ENCODE measurements around the gene KIAA1958.

KIAA1958 gene

DNA sequence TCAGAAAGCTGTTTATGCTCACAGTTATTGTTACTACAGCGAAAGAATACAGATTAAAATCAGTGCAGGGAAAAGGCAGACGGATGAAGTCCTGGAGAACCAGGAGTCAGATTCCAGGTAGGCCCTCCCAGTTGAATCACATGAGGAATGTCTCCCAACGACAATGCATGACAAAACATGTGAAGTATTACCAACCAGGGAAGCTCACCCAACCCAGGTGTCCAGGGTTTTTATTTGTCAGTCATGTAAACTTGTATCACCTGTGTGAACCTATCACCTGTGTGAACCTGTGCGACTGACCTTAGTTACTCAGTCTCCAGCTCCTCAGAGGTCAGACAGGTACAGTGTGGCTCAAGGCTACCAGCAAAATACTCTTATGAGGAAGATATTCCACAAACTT is 63.9 kb downstream of the KIAA1958 start:
- no peak overlapping the region for H3K27ac Mint-ChIP-seq
- no peak for ATAC-seq
- no peaks in the 10 kb centered on the region for H3K27me3 Mint-ChIP-seq
- H3K36me3 Mint-ChIP-seq (ENCODE audit: low read depth), result peaks cover 3% of the 10 kb centered on the region
- no peak for DNase-seq
- peaks cover 6% of the 10 kb centered on the region for H3K9me3 Mint-ChIP-seq
- no peak overlapping the region for H3K4me3 Mint-ChIP-seq
- H3K4me1 Mint-ChIP-seq, result peaks cover 14% of the 10 kb centered on the region

DNA sequence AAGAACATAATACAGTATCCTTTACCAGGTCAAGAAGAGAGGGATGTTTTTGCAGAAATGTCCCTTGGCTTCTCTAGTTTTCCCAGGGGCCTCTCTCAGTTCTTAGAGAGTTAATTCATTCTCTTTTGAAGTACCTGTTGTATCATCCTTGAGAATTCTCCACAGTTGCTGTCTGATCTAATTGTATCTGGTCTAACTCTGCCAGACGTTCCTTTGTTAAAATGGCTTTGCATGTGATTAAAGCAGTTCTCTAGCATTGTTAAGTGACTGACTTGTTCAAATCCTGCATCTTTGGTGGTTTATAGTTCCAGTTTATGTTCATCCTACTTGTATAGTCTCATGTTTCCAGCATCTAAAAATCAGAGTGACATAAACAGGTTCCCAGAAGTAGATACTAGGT is 65.0 kb downstream of the KIAA1958 start:
- no peak for ATAC-seq
- Mint-ChIP-seq H3K4me1 (peaks cover 3% of the 10 kb centered on the region), H3K36me3 (ENCODE audit: low read depth) (peaks cover 3% of the 10 kb centered on the region), H3K4me3 (no peak overlapping the region), H3K9me3 (peaks cover 1% of the 10 kb centered on the region), H3K27me3 (no peaks in the 10 kb centered on the region), H3K27ac (no peak overlapping the region)
- DNase-seq, result no peak

DNA sequence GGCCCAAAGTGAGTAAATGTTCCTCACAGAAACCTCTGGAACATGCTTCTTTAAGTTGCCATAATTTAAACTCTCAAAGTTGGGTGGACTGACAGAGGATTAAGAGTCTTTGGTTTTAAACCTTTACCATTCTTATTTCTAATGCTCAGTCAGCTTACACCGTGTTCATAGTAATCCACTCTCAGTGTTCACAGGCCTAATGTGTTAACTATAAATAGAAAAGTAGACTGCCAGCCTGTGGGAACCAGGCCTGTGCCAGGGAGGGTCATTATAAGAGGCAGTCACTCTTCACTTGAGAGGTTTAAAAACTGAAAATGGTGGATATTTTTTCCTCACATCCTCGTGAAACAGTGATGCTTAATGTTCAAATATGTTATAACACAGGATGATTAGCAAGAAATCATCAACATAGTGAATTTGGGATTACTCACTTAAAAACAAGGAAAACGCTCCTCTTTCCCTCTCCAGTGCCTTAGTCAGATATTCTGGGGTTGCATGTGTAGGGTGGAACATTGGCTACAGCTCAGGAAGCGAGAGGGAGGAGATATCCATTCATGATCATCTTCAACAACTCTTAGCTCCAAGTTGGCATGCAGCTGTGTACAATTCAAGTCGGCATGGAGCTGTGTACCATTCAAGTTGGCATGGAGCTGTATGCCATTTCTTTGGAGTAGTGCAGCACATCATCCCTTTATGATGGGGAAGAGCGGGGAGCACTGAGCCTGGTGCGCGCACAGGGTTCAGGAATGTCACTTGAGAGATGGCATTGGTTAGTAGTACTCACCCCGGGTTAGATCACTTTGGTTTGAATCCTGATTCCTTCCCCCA is 65.8 kb downstream of the KIAA1958 start:
- no peaks in the 10 kb centered on the region for H3K9me3 Mint-ChIP-seq
- H3K27me3 Mint-ChIP-seq, result no peaks in the 10 kb centered on the region
- DNase-seq, result no peak
- H3K27ac Mint-ChIP-seq, result no peak overlapping the region
- H3K4me1 Mint-ChIP-seq, result peaks cover 2% of the 10 kb centered on the region
- no peak for ATAC-seq
- H3K36me3 Mint-ChIP-seq (ENCODE audit: low read depth), result peaks cover 2% of the 10 kb centered on the region
- H3K4me3 Mint-ChIP-seq, result no peak overlapping the region

DNA sequence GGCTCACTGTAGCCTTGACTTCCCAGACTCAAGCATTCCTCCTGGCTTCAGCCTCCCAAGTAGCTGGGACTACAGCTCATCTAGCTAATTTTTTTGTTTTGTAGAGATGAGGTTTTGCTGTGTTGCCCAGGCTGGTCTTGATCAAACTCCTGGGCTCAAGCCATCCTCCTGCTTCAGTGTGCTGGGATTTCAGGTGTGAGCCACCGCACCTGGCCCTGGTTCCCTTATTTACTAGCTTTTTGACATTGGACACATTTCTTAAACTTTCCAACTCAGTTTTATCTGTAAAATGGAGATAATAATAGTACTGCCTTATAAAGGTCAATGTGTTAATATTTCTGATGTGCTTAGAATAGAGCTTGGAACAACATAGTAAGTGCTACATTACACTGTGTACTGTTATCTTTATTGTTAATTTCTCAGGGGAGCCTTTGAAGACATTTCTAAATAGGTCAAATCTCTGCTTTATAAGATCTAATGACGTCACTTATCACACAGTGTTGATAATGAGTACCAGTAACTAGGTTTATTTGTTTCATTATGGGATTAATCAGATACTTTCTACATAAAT is 66.7 kb downstream of the KIAA1958 start:
- Mint-ChIP-seq H3K9me3 (no peaks in the 10 kb centered on the region), H3K27ac (no peak overlapping the region), H3K27me3 (no peaks in the 10 kb centered on the region), H3K4me3 (no peak overlapping the region), H3K36me3 (ENCODE audit: low read depth) (peaks cover 2% of the 10 kb centered on the region), H3K4me1 (peaks cover 2% of the 10 kb centered on the region)
- DNase-seq (no peak), ATAC-seq (no peak)

DNA sequence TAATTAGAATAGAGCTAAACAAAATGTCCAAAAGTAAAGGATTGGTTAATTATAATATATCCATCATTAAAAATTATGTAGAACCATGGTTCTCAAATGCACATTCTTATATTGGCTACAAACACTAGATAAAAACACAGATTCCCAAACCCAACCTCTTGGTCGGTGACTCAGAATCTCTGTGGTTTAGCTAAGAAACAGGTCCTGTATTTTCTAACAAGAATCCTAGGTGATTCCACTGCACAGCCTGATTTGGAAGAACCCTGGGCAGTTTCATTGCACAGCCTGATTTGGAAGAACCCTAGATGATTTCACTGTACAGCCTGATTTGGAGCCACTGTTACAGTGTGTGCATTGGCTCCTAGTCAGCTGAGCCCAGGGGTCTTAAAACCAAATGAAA is 67.9 kb downstream of the KIAA1958 start:
- Mint-ChIP-seq H3K36me3 (ENCODE audit: low read depth) (peaks cover 2% of the 10 kb centered on the region), H3K27ac (no peak overlapping the region), H3K9me3 (no peaks in the 10 kb centered on the region), H3K4me3 (no peak overlapping the region), H3K4me1 (no peaks in the 10 kb centered on the region), H3K27me3 (no peaks in the 10 kb centered on the region)
- ATAC-seq (no peak), DNase-seq (no peak)

DNA sequence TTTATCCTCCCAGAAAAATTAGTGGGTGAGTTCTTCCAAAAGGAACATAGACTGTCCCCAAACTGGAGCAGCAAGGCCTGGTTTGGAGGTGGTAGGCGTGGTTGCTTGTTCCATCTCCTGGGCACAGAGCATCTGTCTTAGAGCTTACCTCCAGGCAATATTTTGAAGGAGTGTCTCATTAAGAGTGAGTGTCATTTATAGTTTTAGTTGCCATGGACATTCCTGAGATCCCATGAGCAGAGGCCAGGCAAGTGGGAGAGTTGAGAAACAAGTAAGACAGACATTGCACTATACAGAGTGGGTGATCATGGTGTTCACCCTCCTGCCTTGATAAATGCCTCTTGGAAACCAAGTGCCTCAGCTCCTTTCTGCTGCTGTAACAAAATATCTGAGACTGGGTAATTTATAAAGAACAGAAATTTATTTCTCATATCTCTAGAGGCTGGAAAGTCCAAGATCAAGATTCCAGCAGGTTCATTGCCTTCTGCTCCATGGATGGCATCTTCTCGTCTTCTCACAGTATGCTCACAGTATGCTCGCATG is 68.5 kb downstream of the KIAA1958 start:
- H3K27me3 Mint-ChIP-seq, result no peaks in the 10 kb centered on the region
- ATAC-seq, result no peak

DNA sequence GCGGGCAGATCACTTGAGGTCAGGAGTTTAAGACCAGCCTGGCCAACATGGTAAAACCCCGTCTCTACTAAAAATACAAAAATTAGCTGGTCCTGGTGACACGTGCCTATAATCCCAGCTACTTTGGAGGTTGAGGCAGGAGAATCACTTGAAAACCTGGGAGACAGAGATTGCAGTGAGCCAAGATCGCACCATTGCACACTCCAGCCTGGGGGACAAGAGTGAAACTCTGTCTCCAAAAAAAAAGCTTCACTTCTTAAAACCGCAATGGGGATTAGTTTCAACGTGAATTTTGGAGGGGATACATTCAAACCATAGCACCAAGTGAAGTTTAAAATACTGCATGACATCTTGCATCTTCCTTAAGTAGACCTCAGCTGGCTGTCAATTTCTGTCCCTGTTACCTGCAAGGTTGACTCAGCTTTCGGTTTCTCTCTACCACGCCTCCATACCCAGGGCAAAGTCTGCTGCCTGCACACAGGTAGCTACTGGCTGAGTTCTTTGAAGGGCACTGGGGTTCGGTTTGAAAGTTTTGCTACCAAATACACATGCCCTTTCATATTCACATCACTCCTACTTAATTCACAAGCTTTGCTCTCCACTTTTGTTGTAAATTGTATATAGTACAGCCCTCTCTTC is 69.3 kb downstream of the KIAA1958 start:
- H3K9me3 Mint-ChIP-seq, result no peaks in the 10 kb centered on the region
- no peaks in the 10 kb centered on the region for H3K4me1 Mint-ChIP-seq
- no peaks in the 10 kb centered on the region for H3K27me3 Mint-ChIP-seq
- H3K27ac Mint-ChIP-seq, result no peak overlapping the region
- DNase-seq (no peak), ATAC-seq (no peak)
- H3K4me3 Mint-ChIP-seq, result no peak overlapping the region
- H3K36me3 Mint-ChIP-seq (ENCODE audit: low read depth), result peaks cover 2% of the 10 kb centered on the region

More for the DNA sequence above, 68.5 kb downstream of the KIAA1958 start:
- Mint-ChIP-seq H3K27ac (no peak overlapping the region), H3K4me3 (no peak overlapping the region), H3K36me3 (ENCODE audit: low read depth) (peaks cover 2% of the 10 kb centered on the region), H3K9me3 (no peaks in the 10 kb centered on the region), H3K4me1 (no peaks in the 10 kb centered on the region)
- no peak for DNase-seq

DNA sequence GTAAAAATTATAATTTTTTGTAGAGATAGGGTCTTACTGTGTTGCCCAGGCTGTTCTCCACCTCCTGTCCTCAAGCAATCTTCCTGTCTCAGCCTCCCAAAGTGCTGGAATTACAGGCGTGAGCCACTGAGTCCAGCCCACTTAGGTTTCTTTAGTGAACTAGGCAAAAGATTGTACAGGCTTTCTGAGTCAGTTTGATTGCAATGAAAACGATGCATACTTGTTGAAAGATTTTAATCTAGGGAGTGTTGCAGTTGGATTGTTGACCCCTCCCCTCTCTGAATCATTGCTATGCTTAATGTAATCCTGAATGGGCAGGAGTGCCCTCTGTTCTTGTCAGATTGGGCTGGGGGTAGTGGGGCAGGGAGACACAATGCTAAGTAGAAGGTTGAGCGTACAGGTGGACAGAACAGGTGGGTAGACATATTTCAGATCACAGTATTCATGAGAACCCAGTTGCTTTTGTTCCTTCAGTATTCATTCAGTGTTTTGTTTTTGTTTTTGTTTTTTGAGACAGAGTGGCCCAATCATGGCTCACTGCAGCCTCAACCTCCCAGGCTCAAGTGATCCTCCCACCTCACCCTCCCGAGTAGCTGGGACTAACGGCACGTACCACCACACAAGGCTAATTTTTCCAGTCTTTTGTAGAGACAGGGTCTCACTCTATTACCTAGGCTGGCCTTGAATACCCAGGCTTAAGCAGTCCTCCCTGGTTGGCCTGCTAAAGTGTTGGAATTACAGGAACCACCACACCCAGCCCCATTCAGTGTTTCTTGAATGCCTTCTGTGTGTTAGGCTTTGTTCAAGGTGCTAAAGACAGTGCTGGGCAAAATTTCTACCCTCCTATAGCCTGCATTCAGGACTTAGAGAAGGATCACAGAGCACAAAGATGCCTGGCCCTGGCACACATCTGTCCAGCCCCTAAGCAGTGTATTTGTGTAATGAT is 70.1 kb downstream of the KIAA1958 start:
- Mint-ChIP-seq H3K36me3 (ENCODE audit: low read depth) (peaks cover 2% of the 10 kb centered on the region), H3K27me3 (no peaks in the 10 kb centered on the region), H3K27ac (no peak overlapping the region), H3K4me1 (no peaks in the 10 kb centered on the region), H3K4me3 (no peak overlapping the region), H3K9me3 (no peaks in the 10 kb centered on the region)
- no peak for ATAC-seq
- no peak for DNase-seq

DNA sequence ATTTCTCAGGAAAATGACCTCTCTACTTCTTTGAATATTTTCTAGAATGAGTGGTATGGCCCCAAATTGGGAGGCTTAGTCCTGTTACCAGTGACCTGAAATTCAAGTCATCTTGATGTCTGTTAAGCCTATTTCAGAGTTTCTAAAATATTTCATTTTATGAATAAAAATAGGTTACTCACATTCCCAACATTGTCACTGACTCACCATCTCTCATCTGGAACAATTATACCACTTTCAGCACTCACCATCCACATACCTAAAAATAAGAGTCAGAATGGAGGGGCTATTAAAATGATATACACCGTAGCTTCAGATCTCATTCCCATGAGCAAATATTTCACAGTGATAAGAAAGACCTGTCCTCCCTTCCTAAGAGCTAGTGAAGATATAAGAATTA is 71.8 kb downstream of the KIAA1958 start:
- H3K27me3 Mint-ChIP-seq, result no peaks in the 10 kb centered on the region

DNA sequence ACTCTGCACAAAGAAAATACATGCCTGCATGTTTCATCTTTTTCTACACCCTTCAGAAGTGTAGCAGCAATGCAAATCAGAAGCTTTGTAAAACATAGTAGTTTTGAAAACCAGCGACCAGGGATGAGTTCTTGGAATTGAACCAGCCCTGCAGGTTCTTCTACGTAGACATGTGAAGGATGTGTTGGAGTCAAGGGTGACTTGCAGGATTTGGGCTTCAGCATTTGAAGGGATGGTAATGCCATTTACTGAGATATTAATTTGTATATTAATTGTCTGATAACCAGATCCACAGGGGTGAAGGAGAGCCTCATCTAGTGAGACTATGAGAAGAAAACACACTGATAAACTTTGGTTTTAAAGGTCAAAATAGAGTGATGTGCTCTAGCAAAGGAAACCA is 72.4 kb downstream of the KIAA1958 start:
- DNase-seq (no peak), ATAC-seq (no peak)
- no peaks in the 10 kb centered on the region for H3K9me3 Mint-ChIP-seq
- no peak overlapping the region for H3K4me3 Mint-ChIP-seq
- no peaks in the 10 kb centered on the region for H3K4me1 Mint-ChIP-seq
- H3K27ac Mint-ChIP-seq, result no peak overlapping the region
- H3K36me3 Mint-ChIP-seq (ENCODE audit: low read depth), result peaks cover 2% of the 10 kb centered on the region
- H3K27me3 Mint-ChIP-seq, result no peaks in the 10 kb centered on the region

More for the DNA sequence above, 71.8 kb downstream of the KIAA1958 start:
- Mint-ChIP-seq H3K27ac (no peak overlapping the region), H3K4me3 (no peak overlapping the region), H3K4me1 (no peaks in the 10 kb centered on the region), H3K36me3 (ENCODE audit: low read depth) (peaks cover 2% of the 10 kb centered on the region), H3K9me3 (no peaks in the 10 kb centered on the region)
- ATAC-seq (no peak), DNase-seq (no peak)

DNA sequence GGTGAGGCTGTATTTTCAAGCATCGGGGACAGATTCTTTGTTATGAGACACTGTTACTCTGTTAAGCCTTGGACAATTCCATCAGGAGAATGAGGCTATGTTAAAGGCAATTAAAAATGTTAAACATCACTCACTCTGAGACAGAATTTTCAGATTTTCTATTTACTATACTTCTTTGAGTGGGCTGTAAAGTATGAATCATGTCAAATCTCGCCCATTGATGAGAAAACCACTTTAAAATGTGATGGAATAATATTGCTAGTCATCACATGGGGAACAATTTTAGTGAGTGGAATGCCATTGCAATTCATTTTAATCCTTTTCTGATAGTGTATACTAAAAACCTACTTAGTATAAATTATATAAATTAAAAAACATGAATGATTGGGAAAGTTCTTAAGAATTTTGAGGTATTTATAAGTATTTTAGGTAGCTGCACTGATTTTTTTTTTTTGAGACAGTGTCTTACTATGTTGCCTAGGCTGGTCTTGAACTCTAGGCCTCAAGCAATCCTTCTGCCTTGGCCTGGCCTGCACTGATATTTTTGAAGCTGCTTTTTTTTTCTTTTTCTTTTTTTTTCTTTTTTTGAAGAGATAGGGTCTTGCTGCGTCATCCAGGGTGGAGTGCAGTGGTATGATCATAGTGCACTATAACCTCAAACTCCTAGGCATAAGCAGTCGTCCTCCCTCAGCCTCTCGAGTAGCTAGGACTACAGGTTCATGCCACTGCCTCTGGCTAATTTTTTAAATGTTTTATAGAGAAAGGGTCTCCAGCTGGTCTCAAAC is 73.2 kb downstream of the KIAA1958 start:
- Mint-ChIP-seq H3K36me3 (ENCODE audit: low read depth) (peaks cover 2% of the 10 kb centered on the region), H3K9me3 (no peaks in the 10 kb centered on the region), H3K27me3 (no peaks in the 10 kb centered on the region), H3K4me1 (no peaks in the 10 kb centered on the region), H3K27ac (no peak overlapping the region), H3K4me3 (no peak overlapping the region)
- ATAC-seq (no peak), DNase-seq (no peak)

DNA sequence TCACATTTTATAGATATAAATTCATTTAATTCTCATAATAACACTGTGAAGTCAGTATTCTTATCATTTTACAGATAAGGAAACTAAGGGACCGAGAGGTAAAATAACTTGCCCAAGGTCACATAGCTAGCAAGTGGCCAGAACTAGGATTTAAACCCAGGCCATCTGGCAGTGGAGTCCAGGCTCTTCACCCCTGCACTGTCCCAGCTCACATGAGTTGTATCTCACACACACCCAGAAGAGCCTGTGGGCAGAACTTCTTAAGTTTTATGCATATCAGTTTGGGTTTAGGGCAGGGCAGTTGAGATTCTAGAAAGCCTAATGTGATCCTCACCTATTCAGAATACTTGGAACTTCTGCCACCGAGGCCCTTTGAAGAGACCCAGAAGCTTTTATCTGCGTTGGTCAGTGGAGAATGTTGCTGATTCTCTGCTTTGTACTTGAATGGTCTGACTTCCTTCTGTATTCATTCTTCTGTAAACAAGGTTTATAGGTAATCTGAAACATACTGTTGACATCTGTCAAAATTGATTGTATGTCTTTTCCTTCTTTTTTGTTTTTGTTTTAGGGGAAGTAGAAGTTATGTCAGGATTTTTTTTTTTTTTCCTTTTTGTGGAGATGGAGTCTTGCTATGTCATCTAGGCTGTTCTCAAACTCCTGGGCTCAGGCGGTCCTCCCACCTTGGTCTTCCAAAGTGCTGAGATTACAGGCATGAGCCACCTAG is 75.8 kb downstream of the KIAA1958 start:
- H3K4me1 Mint-ChIP-seq, result no peaks in the 10 kb centered on the region
- ATAC-seq (no peak), DNase-seq (no peak)
- no peak overlapping the region for H3K27ac Mint-ChIP-seq
- H3K27me3 Mint-ChIP-seq, result no peaks in the 10 kb centered on the region
- H3K9me3 Mint-ChIP-seq, result no peaks in the 10 kb centered on the region
- no peak overlapping the region for H3K4me3 Mint-ChIP-seq
- H3K36me3 Mint-ChIP-seq (ENCODE audit: low read depth), result no peaks in the 10 kb centered on the region

DNA sequence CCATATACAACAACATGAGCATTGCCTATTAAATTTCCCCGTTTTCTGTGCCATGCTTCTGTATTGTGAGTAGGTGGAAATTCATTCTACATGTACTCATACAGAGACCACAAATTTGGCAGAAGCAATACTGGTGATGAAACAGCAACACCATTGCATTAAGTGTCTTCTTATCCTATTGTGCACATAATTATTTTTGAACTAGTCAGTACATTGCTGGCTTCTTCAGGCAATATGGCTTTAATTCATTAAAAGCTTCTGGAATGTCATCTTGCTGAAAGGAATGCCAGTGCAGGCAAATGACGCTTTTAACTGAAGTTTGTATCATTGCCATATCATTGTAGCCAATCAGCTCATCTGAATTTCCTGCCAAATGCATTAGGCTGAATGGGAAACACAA is 82.6 kb downstream of the KIAA1958 start:
- Mint-ChIP-seq H3K4me3 (no peak overlapping the region), H3K27me3 (no peaks in the 10 kb centered on the region), H3K36me3 (ENCODE audit: low read depth) (peaks cover 4% of the 10 kb centered on the region), H3K9me3 (no peaks in the 10 kb centered on the region), H3K27ac (no peak overlapping the region), H3K4me1 (no peaks in the 10 kb centered on the region)
- no peak for ATAC-seq
- no peak for DNase-seq

All from activated naive CD8-positive, alpha-beta T cell treated with anti-CD3 and anti-CD28 coated beads, Interleukin-2, amount 50 U/mL, for 24 hours (primary cell).